CD4-positive, alpha-beta memory T cell (primary cell): ENCODE measurements around the gene ABCA12. TPM values are rescaled to one million over a fixed set of nuclear protein-coding genes. Genes with fewer than 3 reads are reported as not detected.

Experiments used
- CTCF ChIA-PET: fragments of 350-600 bp; sonication (Branson Sonifier 250); formaldehyde crosslinking; loops from one replicate; lab custom pipeline; 2021; ENCODE audit warnings: inconsistent platforms; ENCODE audit not compliant: partially characterized antibody; lab: Charles Lee
- POLR2A ChIA-PET: fragments of 350-600 bp; sonication (Branson Sonifier 250); formaldehyde crosslinking; loops from one replicate; lab custom pipeline; 2021; ENCODE audit not compliant: partially characterized antibody; lab: Charles Lee
- DNase-seq, 5 donors: peaks; one replicate each; pipeline versions ENCODE4 v3.0.0 to v3.0.0-alpha.2; 2020 to 2022; ENCODE audit warnings: mixed read lengths in 1 of 5
- H3K27ac ChIP-seq: one replicate; pipeline ENCODE4 v1.7.0; 2013; ENCODE audit warnings: low read depth, low read length
- H3K27me3 ChIP-seq: 2 replicates; pipeline ENCODE4 v1.7.0; 2013; ENCODE audit warnings: mild to moderate bottlenecking, low read length, moderate library complexity; ENCODE audit not compliant: insufficient read depth
- H3K36me3 ChIP-seq: 2 replicates; pipeline ENCODE4 v1.7.0; 2013; ENCODE audit warnings: mild to moderate bottlenecking, low read length, moderate library complexity; ENCODE audit not compliant: insufficient read depth
- H3K4me1 ChIP-seq: 2 replicates; pipeline ENCODE4 v1.7.0; 2013; ENCODE audit warnings: mild to moderate bottlenecking, low read length, moderate library complexity; ENCODE audit not compliant: insufficient read depth
- H3K4me3 ChIP-seq, 2 donors: one replicate each; pipeline ENCODE4 v1.7.0; 2013; ENCODE audit warnings: low read length in 2 of 2, mild to moderate bottlenecking in 1 of 2
- H3K9me3 ChIP-seq, 2 donors: one replicate each; pipeline ENCODE4 v1.7.0; 2013; ENCODE audit warnings: low read length in 2 of 2, control low read depth in 1 of 2; ENCODE audit not compliant: control insufficient read depth in 1 of 2
- H3K27ac Mint-ChIP-seq, 7 donors: one replicate each; pipeline ENCODE4 v1.8.0; 2020 to 2021; ENCODE audit warnings: mixed read lengths in 7 of 7, mild to moderate bottlenecking in 6 of 7, inconsistent platforms in 3 of 7, moderate library complexity in 3 of 7
- H3K27me3 Mint-ChIP-seq, 2 donors: one replicate each; pipeline ENCODE4 v1.8.0; 2020 to 2021; ENCODE audit warnings: mixed read lengths in 2 of 2
- H3K36me3 Mint-ChIP-seq, 2 donors: one replicate each; pipeline ENCODE4 v1.8.0; 2020 to 2021; ENCODE audit warnings: mixed read lengths in 2 of 2, inconsistent platforms in 1 of 2, mild to moderate bottlenecking in 1 of 2
- H3K4me1 Mint-ChIP-seq, 4 donors: one replicate each; pipeline ENCODE4 v1.8.0; 2020 to 2021; ENCODE audit warnings: mixed read lengths in 4 of 4, mild to moderate bottlenecking in 1 of 4
- H3K4me3 Mint-ChIP-seq, 8 donors: one replicate each; pipeline ENCODE4 v1.8.0; 2020 to 2021; ENCODE audit warnings: mixed read lengths in 8 of 8, mild to moderate bottlenecking in 7 of 8, moderate library complexity in 6 of 8, inconsistent platforms in 3 of 8
- H3K9me3 Mint-ChIP-seq, 8 donors: one replicate each; pipeline ENCODE4 v1.8.0; 2020 to 2021; ENCODE audit warnings: mixed read lengths in 8 of 8, mild to moderate bottlenecking in 5 of 8, inconsistent platforms in 3 of 8, moderate library complexity in 1 of 8
- intact Hi-C: fragments of 100-400 bp; cut with micrococcal nuclease; formaldehyde crosslinking; loops from one replicate; pipeline ENCODE4 v1.15.1; 2023
- polyA plus RNA-seq, 2 donors: library from polyadenylated mRNA; unstranded; fragments of 300-500 nt; fragmentation: Illumina TruSeq; gene quantifications; one replicate each; pipeline ENCODE4 v1.2.3, GENCODE V29; 2021
- total RNA-seq, 2 experiments: library from RNA; stranded (reverse); gene quantifications; one replicate each; pipeline ENCODE4 v1.2.3, GENCODE V29; 2021

The ABCA12 gene
- total and polyA plus RNA-seq, 4 experiments from 2014 or later, result not detected

DNA sequence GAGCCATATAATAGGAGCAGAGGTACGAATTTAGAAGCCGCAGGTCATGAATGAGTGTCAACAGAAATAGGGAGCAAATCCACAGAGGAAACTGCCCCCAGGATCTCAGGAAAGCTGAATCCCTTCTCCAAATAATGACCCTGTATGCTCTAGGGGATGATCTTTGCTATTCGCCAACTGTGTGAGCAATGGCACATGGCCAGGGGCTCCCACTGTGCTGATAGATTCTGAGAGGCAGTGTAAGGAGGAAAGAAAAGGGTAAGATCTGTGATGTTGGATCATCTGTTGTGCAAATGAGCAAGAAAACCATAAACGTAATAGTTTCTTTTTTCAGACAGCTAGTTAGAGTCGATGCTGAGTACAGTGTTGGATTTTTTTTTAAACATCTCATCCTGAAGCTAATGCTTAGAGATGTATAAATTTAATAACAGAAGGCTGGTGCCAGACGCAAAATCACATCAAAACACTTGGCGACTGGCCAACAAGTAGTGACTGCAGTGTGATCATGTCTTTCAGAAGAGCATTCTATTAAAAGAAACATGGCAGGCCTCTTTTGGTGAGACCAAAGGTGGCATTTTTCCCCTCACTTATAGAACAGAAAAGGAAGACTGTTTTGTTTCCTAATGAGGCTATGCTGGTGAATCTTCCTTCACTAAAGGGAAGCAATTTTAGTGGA, 77.4 kb downstream of the ABCA12 start:
- no peaks in the 10 kb centered on the region for H3K27me3 ChIP-seq
- H3K4me1 ChIP-seq, result no peaks in the 10 kb centered on the region
- H3K27me3 Mint-ChIP-seq, result peaks cover 0 to 2% of the 10 kb centered on the region in 2 donors
- intact Hi-C loops, result no loop called here
- no peaks in the 10 kb centered on the region for H3K9me3 ChIP-seq
- no peak overlapping the region for H3K27ac ChIP-seq
- H3K4me1 Mint-ChIP-seq, result no peaks in the 10 kb centered on the region
- no peak overlapping the region for H3K27ac Mint-ChIP-seq
- ChIA-PET POLR2A (no interaction called here), CTCF (no interaction called here)
- no peak overlapping the region for H3K4me3 ChIP-seq
- DNase-seq, result no peak
- H3K4me3 Mint-ChIP-seq, result no peak overlapping the region
- no peaks in the 10 kb centered on the region for H3K36me3 ChIP-seq
- H3K36me3 Mint-ChIP-seq, result no peaks in the 10 kb centered on the region
- peaks cover 0 to 2% (median 0%) of the 10 kb centered on the region in 8 donors for H3K9me3 Mint-ChIP-seq

DNA sequence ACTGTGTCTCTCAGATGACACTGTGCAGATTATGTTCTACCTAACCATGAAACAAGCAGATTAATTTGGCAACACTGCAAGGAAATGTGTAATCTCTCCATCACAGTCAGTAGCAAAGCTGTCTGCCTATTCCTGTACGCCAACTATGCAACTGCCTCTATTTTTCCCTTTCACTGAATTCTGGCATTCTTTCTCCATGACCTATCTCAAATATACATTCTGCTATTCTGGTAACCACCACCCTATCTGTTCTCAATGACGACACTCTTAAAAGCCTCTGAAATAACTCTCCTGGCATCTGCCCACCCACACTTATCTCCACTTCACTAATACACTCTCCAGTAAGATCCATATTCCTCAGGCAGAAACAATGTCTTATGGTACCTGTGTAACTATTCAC, 78.7 kb downstream of the ABCA12 start:
- Histone ChIP-seq H3K9me3 (no peaks in the 10 kb centered on the region), H3K27ac (no peak overlapping the region), H3K4me1 (no peaks in the 10 kb centered on the region), H3K27me3 (no peaks in the 10 kb centered on the region), H3K4me3 (no peak overlapping the region), H3K36me3 (no peaks in the 10 kb centered on the region)
- no peak for DNase-seq
- no peak overlapping the region for H3K27ac Mint-ChIP-seq
- no peaks in the 10 kb centered on the region for H3K36me3 Mint-ChIP-seq
- H3K9me3 Mint-ChIP-seq, result peaks cover 0 to 2% (median 0%) of the 10 kb centered on the region in 8 donors
- ChIA-PET POLR2A (no interaction called here), CTCF (no interaction called here)
- H3K4me1 Mint-ChIP-seq, result no peaks in the 10 kb centered on the region
- peaks cover 0 to 2% of the 10 kb centered on the region in 2 donors for H3K27me3 Mint-ChIP-seq
- no peak overlapping the region for H3K4me3 Mint-ChIP-seq
- intact Hi-C loops, result no loop called here

DNA sequence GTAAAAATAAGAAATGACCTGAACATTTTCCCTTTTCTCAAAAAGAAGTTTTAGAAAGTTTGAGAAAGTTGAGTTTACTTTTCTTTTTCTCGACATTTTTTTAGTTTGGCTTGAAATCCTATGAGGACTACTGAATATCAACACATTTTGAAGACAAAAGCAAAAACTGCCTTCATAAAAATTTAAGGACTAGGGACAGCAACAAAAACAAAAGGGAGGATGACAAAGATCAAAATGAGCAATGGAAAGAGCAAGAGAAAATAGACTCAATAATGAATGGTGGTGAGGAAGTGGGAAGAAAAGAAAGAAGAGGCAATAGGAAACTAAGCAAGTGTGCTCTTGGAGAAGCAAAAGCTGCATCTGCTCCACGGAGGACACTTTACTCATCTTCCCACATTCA, 82.5 kb downstream of the ABCA12 start:
- ChIA-PET POLR2A (no interaction called here), CTCF (no interaction called here)
- Mint-ChIP-seq H3K4me1 (no peaks in the 10 kb centered on the region), H3K4me3 (no peak overlapping the region), H3K27me3 (no peaks in the 10 kb centered on the region), H3K27ac (no peak overlapping the region), H3K36me3 (no peaks in the 10 kb centered on the region), H3K9me3 (peaks cover 0 to 1% (median 0%) of the 10 kb centered on the region in 8 donors)
- no peaks in the 10 kb centered on the region for H3K36me3 ChIP-seq
- no peak overlapping the region for H3K27ac ChIP-seq
- no peaks in the 10 kb centered on the region for H3K4me1 ChIP-seq
- H3K9me3 ChIP-seq, result no peaks in the 10 kb centered on the region
- intact Hi-C loops, result no loop called here
- H3K4me3 ChIP-seq, result no peak overlapping the region
- DNase-seq, result no peak
- H3K27me3 ChIP-seq, result no peaks in the 10 kb centered on the region

DNA sequence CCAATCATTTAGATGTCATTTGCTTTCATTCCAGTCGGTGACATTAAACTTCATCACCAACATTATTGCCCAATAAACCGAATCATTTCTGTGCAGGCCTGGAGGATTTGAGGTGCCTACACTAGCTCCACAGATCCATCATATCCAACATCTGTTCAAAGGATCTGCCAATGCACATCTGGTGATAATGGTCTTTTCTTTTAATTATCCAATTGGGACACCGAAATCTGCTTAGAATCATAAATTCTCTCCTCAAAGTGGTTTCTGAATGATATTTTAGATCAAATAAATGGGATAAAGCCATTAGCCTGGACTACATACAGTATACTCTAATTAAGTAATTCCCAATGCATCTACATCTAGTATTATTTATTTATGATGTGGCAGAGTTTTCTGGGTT, 85.6 kb downstream of the ABCA12 start:
- H3K36me3 Mint-ChIP-seq, result no peaks in the 10 kb centered on the region
- no peaks in the 10 kb centered on the region for H3K27me3 Mint-ChIP-seq
- Histone ChIP-seq H3K9me3 (no peaks in the 10 kb centered on the region), H3K27me3 (no peaks in the 10 kb centered on the region), H3K36me3 (no peaks in the 10 kb centered on the region), H3K27ac (no peak overlapping the region), H3K4me3 (no peak overlapping the region), H3K4me1 (no peaks in the 10 kb centered on the region)
- CTCF ChIA-PET, result no interaction called here
- DNase-seq, result no peak
- H3K9me3 Mint-ChIP-seq, result peaks cover 0 to 1% (median 0%) of the 10 kb centered on the region in 8 donors
- no peak overlapping the region for H3K4me3 Mint-ChIP-seq
- intact Hi-C loops, result no loop called here
- H3K4me1 Mint-ChIP-seq, result no peaks in the 10 kb centered on the region
- no peak overlapping the region for H3K27ac Mint-ChIP-seq
- POLR2A ChIA-PET, result no interaction called here

DNA sequence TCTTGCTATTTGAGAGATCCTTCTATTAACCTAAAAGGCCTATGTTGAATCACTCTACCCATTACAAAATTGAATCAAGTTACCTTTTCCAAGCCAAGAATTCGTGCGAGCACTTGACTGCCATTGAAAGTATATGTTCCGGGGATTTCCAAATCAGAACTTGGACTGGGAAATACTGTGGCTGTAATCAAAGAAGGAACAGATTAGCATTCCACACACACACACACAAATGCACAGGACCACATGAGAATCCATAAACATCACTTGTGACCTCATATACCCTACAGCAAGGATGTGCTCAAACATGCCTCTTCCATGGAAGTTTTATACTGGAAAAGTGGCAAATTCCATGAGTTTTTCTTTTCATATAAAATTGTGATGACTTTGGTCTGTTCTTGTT, 86.0 kb downstream of the ABCA12 start:
- Mint-ChIP-seq H3K9me3 (peaks cover 0 to 1% (median 0%) of the 10 kb centered on the region in 8 donors), H3K4me3 (no peak overlapping the region), H3K27ac (no peak overlapping the region), H3K36me3 (no peaks in the 10 kb centered on the region), H3K4me1 (no peaks in the 10 kb centered on the region), H3K27me3 (no peaks in the 10 kb centered on the region)
- no peaks in the 10 kb centered on the region for H3K36me3 ChIP-seq
- no peak overlapping the region for H3K4me3 ChIP-seq
- ChIA-PET CTCF (no interaction called here), POLR2A (no interaction called here)
- no peaks in the 10 kb centered on the region for H3K9me3 ChIP-seq
- no peaks in the 10 kb centered on the region for H3K27me3 ChIP-seq
- H3K27ac ChIP-seq, result no peak overlapping the region
- DNase-seq, result no peak
- H3K4me1 ChIP-seq, result no peaks in the 10 kb centered on the region
- intact Hi-C loops, result no loop called here

DNA sequence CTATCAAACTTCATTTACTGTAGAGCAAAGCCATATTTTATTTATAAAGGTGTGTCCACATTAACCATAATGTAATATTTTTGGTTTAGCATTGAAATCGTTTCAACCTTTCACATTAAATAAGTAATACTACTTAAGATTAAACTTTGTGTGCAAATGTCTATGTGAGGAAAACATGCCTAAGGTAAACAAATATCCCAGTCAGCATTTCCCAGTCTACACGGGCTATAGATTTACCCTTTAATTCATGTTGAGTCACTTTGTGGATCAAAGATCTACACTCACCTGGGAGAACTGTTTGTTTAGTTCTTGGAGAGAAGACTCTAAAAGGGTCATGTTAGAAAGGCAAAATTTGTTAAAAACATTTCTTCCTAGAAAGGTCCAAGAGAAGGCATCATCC, 89.1 kb downstream of the ABCA12 start:
- peaks cover 0 to 2% (median 0%) of the 10 kb centered on the region in 8 donors for H3K9me3 Mint-ChIP-seq
- no peaks in the 10 kb centered on the region for H3K9me3 ChIP-seq
- no peak overlapping the region for H3K27ac Mint-ChIP-seq
- no peaks in the 10 kb centered on the region for H3K27me3 Mint-ChIP-seq
- ChIA-PET CTCF (no interaction called here), POLR2A (interaction anchor here (0.6 kb wide), 1 partner anchor 85 kb away, joined by 3 read pairs; no protein-coding TSS in a partner anchor)
- H3K4me3 ChIP-seq, result no peak overlapping the region
- H3K36me3 ChIP-seq, result no peaks in the 10 kb centered on the region
- intact Hi-C loops, result no loop called here
- H3K27me3 ChIP-seq, result no peaks in the 10 kb centered on the region
- H3K4me1 ChIP-seq, result no peaks in the 10 kb centered on the region
- no peak for DNase-seq
- no peaks in the 10 kb centered on the region for H3K36me3 Mint-ChIP-seq
- H3K4me1 Mint-ChIP-seq, result no peaks in the 10 kb centered on the region
- H3K27ac ChIP-seq, result no peak overlapping the region
- no peak overlapping the region for H3K4me3 Mint-ChIP-seq

DNA sequence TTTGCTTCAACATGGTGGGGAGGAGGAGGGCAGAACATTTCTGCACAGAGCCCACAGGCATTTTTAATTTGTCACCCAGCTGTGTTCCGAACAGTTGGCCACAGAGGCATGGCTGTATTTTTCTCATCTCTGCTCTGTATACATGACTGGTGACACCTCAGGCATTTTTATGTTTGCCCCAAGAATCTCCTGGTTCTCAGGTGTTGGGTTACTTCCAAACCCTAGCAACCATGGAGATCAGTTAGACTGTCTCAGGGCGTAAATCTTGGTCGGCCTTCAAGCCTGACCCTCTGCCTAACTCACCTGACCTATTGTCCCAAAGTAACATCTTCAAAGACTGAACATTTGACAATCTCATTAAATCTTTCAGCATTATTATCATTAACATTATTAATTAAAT, 100.0 kb downstream of the ABCA12 start:
- intact Hi-C loops, result no loop called here
- CTCF ChIA-PET, result no interaction called here
- H3K36me3 Mint-ChIP-seq, result no peaks in the 10 kb centered on the region
- Histone ChIP-seq H3K27ac (no peak overlapping the region), H3K4me1 (no peaks in the 10 kb centered on the region), H3K36me3 (no peaks in the 10 kb centered on the region), H3K9me3 (no peaks in the 10 kb centered on the region), H3K4me3 (no peak overlapping the region), H3K27me3 (no peaks in the 10 kb centered on the region)
- no peaks in the 10 kb centered on the region for H3K9me3 Mint-ChIP-seq
- peaks cover 0 to 3% of the 10 kb centered on the region in 2 donors for H3K27me3 Mint-ChIP-seq
- no peak overlapping the region for H3K27ac Mint-ChIP-seq
- H3K4me3 Mint-ChIP-seq, result no peak overlapping the region
- H3K4me1 Mint-ChIP-seq, result no peaks in the 10 kb centered on the region
- POLR2A ChIA-PET, result no interaction called here
- DNase-seq, result no peak
